Brain microvascular endothelial cell (primary cell): ENCODE data around the gene SLC2A6.

ENCODE experiments used
- DNase-seq: peaks from one replicate; pipeline ENCODE4 v3.0.0-alpha.2; 2020
- H3K27ac ChIP-seq: fragments of 250-450 bp; sonication (Bioruptor Pico); 2 replicates; pipeline ENCODE4 v1.5.1; 2020; ENCODE audit warnings: mild to moderate bottlenecking, moderate library complexity
- H3K27me3 ChIP-seq: fragments of 250-450 bp; sonication (Bioruptor Pico); replicated peaks from 2 replicates; pipeline ENCODE4 v1.5.1; 2020; ENCODE audit warnings: mild to moderate bottlenecking
- H3K36me3 ChIP-seq: fragments of 250-450 bp; sonication (Bioruptor Pico); replicated peaks from 2 replicates; pipeline ENCODE4 v1.5.1; 2020; ENCODE audit warnings: mild to moderate bottlenecking
- H3K4me3 ChIP-seq: 2 replicates; pipeline ENCODE4 v1.5.1; 2011; ENCODE audit warnings: low read depth, mild to moderate bottlenecking, control low read depth, low read length, moderate library complexity
- CTCF ChIP-seq: IDR thresholded peaks from 2 replicates; pipeline ENCODE4 v1.5.1; 2011; ENCODE audit warnings: low read depth, mild to moderate bottlenecking, moderate library complexity, low read length, control low read depth, inconsistent platforms; ENCODE audit errors: missing control alignments
- in situ Hi-C: cut with HindIII; loops from 2 replicates; pipeline ENCODE4 v1.10.0; 2017; ENCODE audit warnings: low sequenced_read_pairs, low pct_ligation_motif_present

Gene SLC2A6

GRCh38 chr9:133425049-133425632 is 53.8 kb downstream of the SLC2A6 start:
- Histone ChIP-seq H3K27me3 (peaks cover 11% of the 10 kb centered on the region), H3K27ac (no peak overlapping the region), H3K36me3 (no peaks in the 10 kb centered on the region), H3K4me3 (no peak overlapping the region)
- no peak for DNase-seq
- in situ Hi-C loops = no loop called here
- no peak for TF ChIP-seq CTCF

GRCh38 chr9:133424187-133424586 is 54.7 kb downstream of the SLC2A6 start:
- H3K36me3 ChIP-seq = no peaks in the 10 kb centered on the region
- no peak overlapping the region for H3K4me3 ChIP-seq
- in situ Hi-C loops = no loop called here
- no peak overlapping the region for H3K27ac ChIP-seq
- no peak for DNase-seq
- TF ChIP-seq CTCF = no peak
- peaks cover 11% of the 10 kb centered on the region for H3K27me3 ChIP-seq

GRCh38 chr9:133423216-133423615 is 55.7 kb downstream of the SLC2A6 start:
- no peak for TF ChIP-seq CTCF
- no peak for DNase-seq
- peaks cover 9% of the 10 kb centered on the region for H3K27me3 ChIP-seq
- H3K36me3 ChIP-seq = no peaks in the 10 kb centered on the region
- H3K27ac ChIP-seq = no peak overlapping the region
- no peak overlapping the region for H3K4me3 ChIP-seq
- in situ Hi-C loops = no loop called here

GRCh38 chr9:133421615-133422542 is 57.0 kb downstream of the SLC2A6 start, which contains the start of gene ADAMTS13:
ADAMTS13 (plus strand) TSS chr9:133422367; CDS start chr9:133422444, 77 bp downstream.
- H3K4me3 ChIP-seq = no peak within 1 kb of the TSS
- in situ Hi-C loops = no loop called here
- H3K27ac ChIP-seq = no peak within 1 kb of the TSS
- H3K27me3 ChIP-seq = no peaks in the 10 kb centered on the region
- no peak for DNase-seq
- H3K36me3 ChIP-seq = no peaks in the 10 kb centered on the region
- TF ChIP-seq CTCF = peak; percentile 40
